GM11168 (cell line): ENCODE data around the gene ADGRV1.

Experiments used
- in situ Hi-C: fragments of 300-500 bp; cut with MboI; formaldehyde crosslinking; loops from one replicate; pipeline ENCODE4 v1.12.0; 2022; ENCODE audit warnings: low sequenced_read_pairs; ENCODE audit not compliant: unreplicated experiment

ADGRV1 gene

DNA sequence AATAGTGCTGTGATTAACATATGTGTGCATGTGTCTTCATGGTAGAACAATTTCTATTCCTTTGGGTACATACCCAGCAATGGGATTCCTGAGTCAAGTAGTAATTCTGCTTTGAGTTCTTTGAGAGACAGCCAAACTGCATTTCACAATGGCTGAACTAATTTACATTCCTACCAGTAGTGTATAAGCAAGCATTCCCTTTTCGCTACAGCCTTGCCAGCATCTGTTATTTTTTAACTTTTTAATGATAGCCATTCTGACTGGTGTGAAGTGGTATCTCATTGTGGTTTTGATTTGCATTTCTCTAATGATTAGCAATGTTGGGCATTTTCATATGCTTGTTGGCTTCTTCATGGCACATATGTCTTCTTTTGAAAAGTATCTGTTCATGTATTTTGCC, 516.0 kb downstream of the ADGRV1 start:
- in situ Hi-C loops: no loop called here

DNA sequence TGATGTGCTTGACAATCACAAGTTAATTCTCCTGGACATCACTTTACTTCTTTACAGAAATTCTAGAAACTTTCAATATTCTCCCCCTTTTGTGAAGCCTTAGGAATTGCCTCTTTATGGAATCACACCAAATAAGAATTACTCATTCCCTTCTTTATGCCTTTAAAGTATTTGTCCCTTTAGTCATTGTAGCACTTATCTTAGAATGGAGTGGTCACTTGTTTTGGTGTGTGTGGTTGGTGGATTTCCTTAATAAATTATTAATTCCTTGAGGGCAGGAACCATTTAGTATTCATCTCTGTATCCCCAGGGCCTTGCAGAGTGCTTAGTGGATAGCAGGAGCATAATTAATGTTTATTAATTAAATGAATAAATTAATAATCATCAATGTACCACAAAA, 517.5 kb downstream of the ADGRV1 start:
- in situ Hi-C loops: no loop called here

- in situ Hi-C loops: no loop called here
Measured at GRCh38 chr5:91077623-91078022, 519.0 kb downstream of the ADGRV1 start.

GRCh38 chr5:91079037-91079436, 520.4 kb downstream of the ADGRV1 start:
- in situ Hi-C loops: no loop called here

GRCh38 chr5:91089758-91090157, 531.2 kb downstream of the ADGRV1 start:
- in situ Hi-C loops: no loop called here

DNA sequence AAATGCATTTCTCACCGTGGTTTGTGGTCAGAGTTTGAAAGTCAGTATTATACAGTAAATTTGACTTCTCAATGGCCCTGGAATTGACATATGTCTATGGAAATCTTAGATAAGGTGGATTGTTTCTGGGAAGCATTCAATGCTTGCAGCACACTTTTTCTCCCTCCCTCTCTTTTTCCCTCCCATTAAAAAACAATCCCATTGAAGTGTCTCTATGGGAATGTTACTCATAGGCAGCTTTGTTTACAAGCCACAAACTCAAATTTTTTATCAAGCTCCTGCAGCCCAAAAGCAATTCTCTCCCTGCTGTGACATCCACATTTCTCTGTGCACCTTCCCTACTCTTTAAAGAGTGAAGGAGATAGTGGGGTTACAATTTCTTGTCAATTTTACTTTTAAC, 532.4 kb downstream of the ADGRV1 start:
- in situ Hi-C loops: no loop called here

- in situ Hi-C loops: no loop called here
Measured at GRCh38 chr5:91091471-91092234, 533.1 kb downstream of the ADGRV1 start.

- in situ Hi-C loops: no loop called here
Measured at GRCh38 chr5:91092859-91093783, 534.5 kb downstream of the ADGRV1 start.

GRCh38 chr5:91095313-91095712, 536.7 kb downstream of the ADGRV1 start:
- in situ Hi-C loops: no loop called here

DNA sequence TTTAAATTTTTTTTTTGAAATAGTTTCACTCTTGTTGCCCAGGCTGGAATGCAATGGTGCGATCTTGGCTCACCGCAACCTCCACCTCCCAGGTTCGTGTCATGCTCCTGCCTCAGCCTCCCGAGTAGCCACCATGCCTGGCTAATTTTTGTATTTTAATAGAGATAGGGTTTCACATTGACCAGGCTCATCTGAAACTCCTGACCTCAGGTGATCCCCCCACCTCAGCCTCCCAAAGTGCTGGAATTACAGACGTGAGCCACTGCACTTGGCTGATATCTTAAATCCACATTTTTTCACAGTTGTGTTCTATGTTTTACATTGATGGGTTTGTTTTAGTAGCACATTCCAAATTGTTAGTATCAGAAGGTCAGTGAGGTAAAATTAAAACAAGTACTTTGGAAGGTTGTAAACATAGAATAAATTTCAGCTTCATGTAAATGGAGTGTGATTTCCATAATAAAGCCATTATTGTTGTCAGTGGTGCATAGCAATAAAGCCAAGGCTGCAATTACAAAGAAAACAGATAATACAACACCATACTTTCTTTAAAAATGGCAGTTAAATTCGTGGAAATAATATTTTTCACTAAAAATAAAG, 537.3 kb downstream of the ADGRV1 start:
- in situ Hi-C loops: no loop called here

DNA sequence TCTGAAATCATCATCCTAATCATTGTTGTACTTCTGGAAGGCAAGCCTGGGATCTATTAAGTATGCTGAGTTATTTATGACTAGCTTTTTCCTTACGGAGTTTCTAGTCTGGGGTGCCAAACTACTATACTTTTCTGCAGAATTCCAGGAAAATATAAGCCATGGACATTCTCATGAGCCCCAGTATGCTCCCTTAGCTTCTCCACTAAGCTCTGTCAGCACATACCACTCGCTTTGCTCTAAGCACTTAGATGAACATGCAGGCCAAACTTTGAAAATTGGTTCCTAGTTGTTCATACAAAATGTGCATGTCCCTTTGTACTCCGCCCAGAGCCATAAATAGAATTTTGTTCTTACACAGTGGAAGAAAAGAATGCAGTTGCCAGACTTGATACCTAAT, 539.9 kb downstream of the ADGRV1 start:
- in situ Hi-C loops: no loop called here

DNA sequence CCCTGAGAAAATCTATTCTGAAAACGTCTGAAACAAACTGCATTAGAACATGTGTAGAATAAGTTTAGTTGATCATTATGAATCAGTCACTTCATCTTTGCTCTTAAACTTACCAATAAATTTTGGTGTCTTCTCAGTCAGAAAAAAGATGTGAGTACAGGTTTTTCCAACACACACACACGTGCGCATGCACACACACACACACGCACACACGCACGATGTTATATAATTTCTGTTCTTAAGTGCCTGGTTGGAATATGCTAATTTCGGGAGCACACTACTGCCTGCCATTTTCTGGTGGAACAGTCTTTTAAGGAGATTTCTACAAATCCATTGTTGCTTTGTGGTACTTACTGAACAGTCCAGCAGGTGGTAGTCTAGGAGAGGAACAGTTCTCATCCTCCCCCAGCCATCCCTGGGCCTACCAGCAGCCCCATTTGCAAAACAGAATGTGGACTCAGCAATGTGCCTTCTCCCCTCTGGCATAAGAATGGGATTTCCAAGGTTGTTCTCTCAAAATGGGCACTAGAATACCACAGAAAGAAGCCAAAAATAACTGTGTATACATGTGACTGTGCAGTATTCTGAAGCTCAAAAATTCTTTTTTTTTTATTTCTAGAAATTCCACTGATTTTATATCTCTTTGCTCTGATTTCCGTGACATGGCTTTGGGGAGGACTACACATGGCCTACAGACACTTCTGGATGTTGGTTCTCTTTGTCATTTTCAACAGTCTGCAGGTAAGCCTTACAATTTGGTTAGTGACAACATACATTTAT, 543.2 kb downstream of the ADGRV1 start:
- in situ Hi-C loops: loop anchor here (5.0 kb wide), 1 partner anchor 286 kb away; no protein-coding TSS in a partner anchor

- in situ Hi-C loops: loop anchor here (5.0 kb wide), 1 partner anchor 284 kb away; no protein-coding TSS in a partner anchor
Measured at GRCh38 chr5:91103353-91104061, 544.9 kb downstream of the ADGRV1 start.

- in situ Hi-C loops: loop anchor here (5.0 kb wide), 1 partner anchor 283 kb away; no protein-coding TSS in a partner anchor
Measured at GRCh38 chr5:91104062-91104448, 545.5 kb downstream of the ADGRV1 start.

- in situ Hi-C loops: no loop called here
Measured at GRCh38 chr5:91106842-91107511, 548.4 kb downstream of the ADGRV1 start.

DNA sequence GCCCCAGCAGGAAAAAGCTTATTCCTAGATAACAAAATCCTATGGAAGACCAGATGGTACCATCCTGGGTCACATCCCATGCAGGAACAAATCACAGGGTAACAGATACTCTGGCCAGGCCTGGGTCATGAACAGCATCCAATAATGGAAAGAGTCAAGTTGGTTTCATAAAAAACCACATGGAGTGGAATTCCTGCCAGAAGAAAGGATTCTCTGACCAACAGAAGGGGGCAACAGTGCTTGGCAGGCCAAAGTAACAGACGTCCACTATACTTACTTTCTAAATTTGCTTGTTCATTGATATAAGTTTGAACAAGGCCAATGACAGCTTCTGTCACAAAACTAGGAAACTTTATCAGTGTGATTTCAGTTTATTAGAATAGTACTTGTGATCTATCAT, 551.0 kb downstream of the ADGRV1 start:
- in situ Hi-C loops: no loop called here

GRCh38 chr5:91110686-91111085, 552.1 kb downstream of the ADGRV1 start:
- in situ Hi-C loops: no loop called here

DNA sequence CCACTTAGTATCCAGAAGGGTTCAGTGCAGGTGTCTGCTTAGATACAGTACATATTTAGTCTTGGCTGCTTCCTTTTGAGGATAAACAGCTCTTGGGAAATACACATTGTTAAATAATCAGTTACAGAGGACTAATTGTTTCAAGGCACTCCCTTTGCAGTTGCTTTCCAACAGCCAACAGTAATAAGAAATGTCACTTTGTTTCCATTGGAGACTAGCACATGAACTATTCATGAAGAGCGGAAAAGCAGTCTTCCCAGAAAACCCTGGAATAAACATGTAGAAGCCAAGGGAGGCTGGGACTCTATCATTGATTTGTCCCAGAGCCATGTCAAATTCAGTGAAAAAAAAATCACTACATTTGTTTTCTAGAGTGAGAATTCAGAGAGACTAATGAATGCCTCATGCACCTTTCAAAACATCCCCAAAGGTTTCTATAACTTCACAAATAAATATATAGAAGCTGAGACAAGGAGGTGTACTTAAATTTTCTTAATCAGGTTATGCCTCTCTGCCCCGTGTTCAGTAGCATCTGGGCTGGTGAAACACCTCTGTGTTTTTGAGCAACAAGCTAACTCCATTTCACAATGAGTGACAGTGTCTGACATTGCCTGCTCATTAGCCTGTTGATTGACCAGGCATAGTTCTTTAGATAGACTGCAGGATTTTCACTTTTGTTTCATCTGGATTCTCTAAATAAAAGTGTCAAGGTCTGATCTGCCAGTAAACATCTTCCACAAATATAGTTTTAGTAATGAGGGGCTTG, 553.1 kb downstream of the ADGRV1 start:
- in situ Hi-C loops: no loop called here
